KMS-11 (cell line): Measurements from ENCODE around the gene ICOSLG.

Experiments
- H2AFZ ChIP-seq: fragments of 200-600 bp; sonication (generic); 2 replicates; pipeline ENCODE4 v1.6.1; 2016; ENCODE audit warnings: antibody characterized with exemption, mixed run types, low read depth
- H3K27ac ChIP-seq: fragments of 200-600 bp; sonication (generic); 2 replicates; pipeline ENCODE4 v1.6.1; 2016; ENCODE audit warnings: mild to moderate bottlenecking, mixed run types
- H3K27me3 ChIP-seq: fragments of 200-600 bp; sonication (generic); 2 replicates; pipeline ENCODE4 v1.6.1; 2017; ENCODE audit warnings: mild to moderate bottlenecking, low read depth, mixed run types, moderate library complexity; ENCODE audit not compliant: insufficient read depth
- H3K36me3 ChIP-seq: fragments of 200-600 bp; sonication (generic); 2 replicates; pipeline ENCODE4 v1.6.1; 2017; ENCODE audit warnings: mild to moderate bottlenecking, mixed run types; ENCODE audit not compliant: insufficient read depth
- H3K4me1 ChIP-seq: fragments of 200-600 bp; sonication (generic); 2 replicates; pipeline ENCODE4 v1.6.1; 2016; ENCODE audit warnings: mild to moderate bottlenecking, low read depth, mixed run types; ENCODE audit not compliant: poor library complexity, severe bottlenecking
- H3K4me2 ChIP-seq: fragments of 200-600 bp; sonication (generic); 2 replicates; pipeline ENCODE4 v1.7.0; 2016; ENCODE audit warnings: mild to moderate bottlenecking, mixed run types
- H3K4me3 ChIP-seq: fragments of 200-600 bp; sonication (generic); IDR thresholded peaks from 2 replicates; pipeline ENCODE4 v1.6.1; 2017; ENCODE audit warnings: low read depth, low read length, mixed read lengths; ENCODE audit not compliant: insufficient read depth
- H3K79me2 ChIP-seq: fragments of 200-600 bp; sonication (generic); 2 replicates; pipeline ENCODE4 v1.6.1; 2016; ENCODE audit warnings: low read depth, mixed run types; ENCODE audit not compliant: insufficient read depth
- H3K9ac ChIP-seq: fragments of 200-600 bp; sonication (generic); 2 replicates; pipeline ENCODE4 v1.6.1; 2016; ENCODE audit warnings: mild to moderate bottlenecking, mixed run types
- H4K20me1 ChIP-seq: fragments of 200-600 bp; sonication (generic); 2 replicates; pipeline ENCODE4 v1.6.1; 2016; ENCODE audit warnings: mild to moderate bottlenecking, mixed run types; ENCODE audit not compliant: insufficient read depth
- CTCF ChIP-seq: fragments of 200-600 bp; sonication (generic); conservative IDR thresholded peaks from 2 replicates; pipeline ENCODE4 v1.6.1; 2017; ENCODE audit warnings: low read depth, mild to moderate bottlenecking, antibody characterized with exemption, low read length, moderate library complexity, mixed read lengths

ICOSLG gene

GRCh38 chr21:44272284-44272858 is 31.6 kb upstream of the ICOSLG start:
- Histone ChIP-seq H3K79me2 (no peaks in the 10 kb centered on the region), H3K27ac (no peak overlapping the region), H3K4me2 (no peak overlapping the region), H3K4me3 (no peak overlapping the region), H2AFZ (no peak overlapping the region), H4K20me1 (no peaks in the 10 kb centered on the region), H3K9ac (no peak overlapping the region), H3K4me1 (no peaks in the 10 kb centered on the region), H3K36me3 (no peaks in the 10 kb centered on the region), H3K27me3 (no peaks in the 10 kb centered on the region; the same call in 1 of the 2 replicates)
- TF ChIP-seq CTCF = no peak

- Histone ChIP-seq H3K9ac (no peak overlapping the region), H3K4me1 (no peaks in the 10 kb centered on the region), H3K4me2 (no peak overlapping the region), H3K27ac (no peak overlapping the region), H4K20me1 (no peaks in the 10 kb centered on the region), H3K36me3 (no peaks in the 10 kb centered on the region), H3K4me3 (no peak overlapping the region), H3K27me3 (no peaks in the 10 kb centered on the region; the same call in 1 of the 2 replicates), H3K79me2 (no peaks in the 10 kb centered on the region), H2AFZ (no peak overlapping the region)
- no peak for TF ChIP-seq CTCF
Observed at GRCh38 chr21:44271558-44272283, 31.0 kb upstream of the ICOSLG start.

- H3K79me2 ChIP-seq = no peaks in the 10 kb centered on the region
Observed at GRCh38 chr21:44269090-44269489, 28.3 kb upstream of the ICOSLG start.

GRCh38 chr21:44267655-44268142 is 27.0 kb upstream of the ICOSLG start:
- Histone ChIP-seq H2AFZ (no peak overlapping the region), H3K4me2 (no peak overlapping the region), H3K4me3 (no peak overlapping the region), H3K4me1 (no peaks in the 10 kb centered on the region), H3K79me2 (no peaks in the 10 kb centered on the region), H3K27me3 (peaks cover 9% of the 10 kb centered on the region; the same call in 1 of the 2 replicates), H4K20me1 (no peaks in the 10 kb centered on the region), H3K27ac (no peak overlapping the region), H3K9ac (no peak overlapping the region), H3K36me3 (no peaks in the 10 kb centered on the region)
- TF ChIP-seq CTCF = peak; percentile 39; the same call in 1 of the 2 replicates

More at GRCh38 chr21:44269090-44269489, 28.3 kb upstream of the ICOSLG start:
- no peak overlapping the region for H3K4me3 ChIP-seq
- H3K27me3 ChIP-seq = no peaks in the 10 kb centered on the region; the same call in 1 of the 2 replicates
- no peak overlapping the region for H3K9ac ChIP-seq
- no peak overlapping the region for H3K4me2 ChIP-seq
- no peak for TF ChIP-seq CTCF
- no peak overlapping the region for H2AFZ ChIP-seq
- H4K20me1 ChIP-seq = no peaks in the 10 kb centered on the region
- H3K27ac ChIP-seq = no peak overlapping the region
- H3K4me1 ChIP-seq = no peaks in the 10 kb centered on the region
- H3K36me3 ChIP-seq = no peaks in the 10 kb centered on the region
